Ovary (tissue), 9 donors: ENCODE results near the gene EIF2S1. TPM values are rescaled to one million over a fixed set of nuclear protein-coding genes. Genes with fewer than 3 reads are reported as not detected.
"Not testable (repeated sequence)": the region's sequence is repeated elsewhere in the genome, so short reads cannot be mapped to it uniquely, and the experiment has no call there.

Experiments used
- DNase-seq, 5 donors: peaks; one replicate each; pipeline ENCODE4 v3.0.0-alpha.2; 2019 to 2020
- H3K27ac ChIP-seq, 2 donors: fragments of 200-600 bp; one replicate each; pipeline versions ENCODE4 v1.5.1 to v1.8.0; 2019 to 2022
- H3K27me3 ChIP-seq: fragments of 200-600 bp; one replicate; pipeline ENCODE4 v1.8.0; 2022
- H3K36me3 ChIP-seq: fragments of 200-600 bp; sonication (generic); one replicate; pipeline ENCODE4 v1.5.1; 2019
- H3K4me1 ChIP-seq: one replicate; pipeline ENCODE4 v1.8.1; 2013; ENCODE audit warnings: mild to moderate bottlenecking, moderate library complexity; ENCODE audit not compliant: insufficient read depth
- H3K4me3 ChIP-seq: fragments of 200-600 bp; sonication (generic); one replicate; pipeline ENCODE4 v1.5.1; 2017
- H3K9me3 ChIP-seq, 2 donors: fragments of 200-600 bp in 1 of 2; sonication (generic) in 1 of 2; one replicate each; pipeline versions ENCODE4 v1.5.1 to v1.8.1; 2013 to 2019; ENCODE audit warnings: mild to moderate bottlenecking in 1 of 2, moderate library complexity in 1 of 2
- CTCF ChIP-seq, 3 donors: fragments of 450-650 bp in 2 of 3; fragments of 200-600 bp in 1 of 3; IDR thresholded peaks; one replicate each; pipeline versions ENCODE4 v1.5.1 to v1.8.0; 2016 to 2022; ENCODE audit warnings: antibody characterized with exemption in 3 of 3, mild to moderate bottlenecking in 1 of 3
- EP300 ChIP-seq: sonication (generic); formaldehyde crosslinking; IDR thresholded peaks from one replicate; pipeline ENCODE4 v1.6.1; 2017; ENCODE audit warnings: antibody characterized with exemption
- POLR2A ChIP-seq: fragments of 450-650 bp; IDR thresholded peaks from one replicate; pipeline ENCODE4 v1.6.1; 2017; ENCODE audit warnings: antibody characterized with exemption, mild to moderate bottlenecking, moderate library complexity
- whole genome bisulfite sequencing, 3 donors: extraction: QIAGEN DNeasy Blood & Tissue Kit in 1 of 3; methylation state at CpG; one replicate each; pipeline versions ENCODE4 v1.1.5 to v1.1.7; 2013 to 2017; 5-methylcytosine and 5-hydroxymethylcytosine counted together
- intact Hi-C, 4 donors: fragments of 100-400 bp; cut with DNase I; formaldehyde crosslinking; loops; one replicate each; pipeline versions ENCODE4 v1.11.0 to v1.15.1; 2022 to 2023
- polyA plus RNA-seq, 2 donors: library from polyadenylated mRNA; stranded (reverse); fragments of 200-250 nt in 1 of 2; fragments of 350-450 nt in 1 of 2; fragmentation: Illumina TruSeq in 1 of 2; extraction: RNeasy Lipid Tissue Mini Kit (QIAGEN cat#74804) in 1 of 2; gene quantifications; one replicate each; pipeline ENCODE4 v1.2.3, GENCODE V29; 2013 to 2014
- total RNA-seq, 7 donors: library from RNA; depleted of rRNA in 2 of 7; stranded (reverse); fragments of >200 nt in 2 of 7; fragmentation: NEBNext Ultra II Directional in 3 of 7; extraction: Animal tissue kit (Norgen Biotek cat#: 25700) in 3 of 7; gene quantifications; one replicate each; pipeline versions ENCODE4 v1.1.0 to v1.2.4, GENCODE V29; 2016 to 2023
- donor health status: DM: no; HTN: no; CAD: no; lungs with moderate emphysema.
- donor health status: DM: no; HTN: no; CAD: no.
- donor health status: Bipolar disorder and iron deficiency.
- donor health status: DM: yes; HTN: yes; CAD: no.
- donor health status: DM: no; HTN: no; CAD: no.
- donor health status: DM: yes; HTN: yes; CAD: no.

Gene EIF2S1
- total and polyA plus RNA-seq, 9 donors: 28.0 to 102 (median 49.1) TPM

- WGBS, 3 donors: 92 to 95% (median 93%) methylated on average over 9 of the region's 9 CpGs
- H3K4me3 ChIP-seq: no peak overlapping the region
- no peaks in the 10 kb centered on the region for H3K9me3 ChIP-seq
- no peak overlapping the region for H3K27ac ChIP-seq
- no peaks in the 10 kb centered on the region for H3K27me3 ChIP-seq
- intact Hi-C loops: no loop called here
- TF ChIP-seq CTCF (IDR thresholded peaks at IDR 0.05) (no peak), POLR2A (no peak), EP300 (no peak)
- DNase-seq: no peak
- no peaks in the 10 kb centered on the region for H3K4me1 ChIP-seq
- no peaks in the 10 kb centered on the region for H3K36me3 ChIP-seq
Measured at GRCh38 chr14:67397536-67397935, 37.4 kb downstream of the EIF2S1 start.

GRCh38 chr14:67400434-67400833, 40.3 kb downstream of the EIF2S1 start:
- TF ChIP-seq CTCF (IDR thresholded peaks at IDR 0.05) (no peak), EP300 (no peak), POLR2A (no peak)
- Histone ChIP-seq H3K27me3 (no peaks in the 10 kb centered on the region), H3K27ac (no peak overlapping the region), H3K4me3 (no peak overlapping the region), H3K4me1 (no peaks in the 10 kb centered on the region), H3K9me3 (no peaks in the 10 kb centered on the region), H3K36me3 (no peaks in the 10 kb centered on the region)
- DNase-seq: no peak
- intact Hi-C loops: no loop called here
- WGBS, 3 donors: 74 to 79% (median 79%) methylated on average over 4 of the region's 4 CpGs

- no peak for DNase-seq
- intact Hi-C loops: no loop called here
Measured at GRCh38 chr14:67405771-67406170, 45.6 kb downstream of the EIF2S1 start.

GRCh38 chr14:67408122-67408801, 48.1 kb downstream of the EIF2S1 start:
- WGBS, 3 donors: 83 to 89% (median 85%) methylated on average over 7 of the region's 7 CpGs
- H3K27me3 ChIP-seq, H3K4me3 ChIP-seq, DNase-seq, H3K9me3 ChIP-seq, intact Hi-C loops, H3K27ac ChIP-seq, H3K36me3 ChIP-seq, H3K4me1 ChIP-seq: not testable (repeated sequence)

More at GRCh38 chr14:67405771-67406170, 45.6 kb downstream of the EIF2S1 start:
- H3K4me1 ChIP-seq: no peaks in the 10 kb centered on the region
- no peak overlapping the region for H3K4me3 ChIP-seq
- no peak overlapping the region for H3K27ac ChIP-seq
- no peak for TF ChIP-seq POLR2A
- TF ChIP-seq EP300: no peak
- no peak for TF ChIP-seq CTCF (IDR thresholded peaks at IDR 0.05)
- no peaks in the 10 kb centered on the region for H3K27me3 ChIP-seq
- 90 to 97% (median 96%) methylated on average over 5 of the region's 5 CpGs for WGBS, 3 donors
- no peaks in the 10 kb centered on the region for H3K9me3 ChIP-seq
- no peaks in the 10 kb centered on the region for H3K36me3 ChIP-seq

- H3K4me3 ChIP-seq: no peak overlapping the region
- TF ChIP-seq EP300 (no peak), POLR2A (no peak), CTCF (IDR thresholded peaks at IDR 0.05) (no peak)
- intact Hi-C loops: no loop called here
- no peak for DNase-seq
- H3K4me1 ChIP-seq: peaks cover 3% of the 10 kb centered on the region
- no peaks in the 10 kb centered on the region for H3K36me3 ChIP-seq
- no peaks in the 10 kb centered on the region for H3K27me3 ChIP-seq
- H3K9me3 ChIP-seq: no peaks in the 10 kb centered on the region
- WGBS, 3 donors: 51 to 54% (median 52%) methylated on average over 8 of the region's 8 CpGs
- no peak overlapping the region for H3K27ac ChIP-seq
Measured at GRCh38 chr14:67409461-67409860, 49.3 kb downstream of the EIF2S1 start.
